GM19395 (cell line): ENCODE results near the gene SHOC2.

Experiments used
- ATAC-seq: cut with Tn5 transposase; IDR thresholded peaks from one replicate; pipeline ENCODE4 v1.9.1; 2021; ENCODE audit warnings: mild to moderate bottlenecking, moderate library complexity; ENCODE audit not compliant: unreplicated experiment

Gene SHOC2

GRCh38 chr10:111039522-111039921 lies 120.1 kb downstream of the SHOC2 start:
- no peak for ATAC-seq

GRCh38 chr10:111057006-111057405 lies 137.6 kb downstream of the SHOC2 start:
- ATAC-seq: no peak
